ENCODE results near the gene FAM3C. TPM values are rescaled to one million over a fixed set of nuclear protein-coding genes. Genes with fewer than 3 reads are reported as not detected.

FAM3C gene
- total RNA-seq, 5 donors from 2014 or later (not counting 1 experiment from before 2014, with no cell fraction given): 8.8 to 21.8 (median 14.9) TPM

Other genes starting within 250 kb of the FAM3C start
- gene WNT16, start 67.3 kb downstream of the FAM3C start, total RNA-seq: under 1 TPM in 3 of 5 donors, not detected in 2; 0.13 to 0.35 (median 0.19) TPM

Data from T-cell (primary cell).